Testis (tissue), 3 donors: Measurements from ENCODE around the gene PNPLA2. TPM values are rescaled to one million over a fixed set of nuclear protein-coding genes. Genes with fewer than 3 reads are reported as not detected.
A peak's percentile ranks its signal among the peaks of the same experiment; 100 is the strongest.

ENCODE experiments used
- DNase-seq: peaks from one replicate; pipeline ENCODE4 v3.0.0-alpha.2; 2019
- H3K27ac ChIP-seq, 2 donors: fragments of 200-600 bp; sonication (generic); one replicate each; pipeline ENCODE4 v1.5.1; 2019
- H3K27me3 ChIP-seq: fragments of 200-600 bp; sonication (generic); one replicate; pipeline ENCODE4 v1.5.1; 2019
- H3K36me3 ChIP-seq: fragments of 200-600 bp; sonication (generic); one replicate; pipeline ENCODE4 v1.5.1; 2017; ENCODE audit warnings: low read depth; ENCODE audit errors: missing control alignments
- H3K4me1 ChIP-seq: fragments of 200-600 bp; sonication (generic); one replicate; pipeline ENCODE4 v1.5.1; 2019
- H3K4me3 ChIP-seq, 2 donors: fragments of 200-600 bp; sonication (generic); one replicate each; pipeline ENCODE4 v1.5.1; 2017 to 2019
- H3K9me3 ChIP-seq: fragments of 200-600 bp; sonication (generic); one replicate; pipeline ENCODE4 v1.5.1; 2017
- CTCF ChIP-seq, 3 experiments: fragments of 450-650 bp in 2 of 3; fragments of 200-600 bp in 1 of 3; sonication (generic) in 1 of 3; IDR thresholded peaks; one replicate each; pipeline ENCODE4 v1.5.1; 2016 to 2019; ENCODE audit warnings: antibody characterized with exemption in 3 of 3, mild to moderate bottlenecking in 2 of 3, moderate library complexity in 1 of 3
- POLR2A ChIP-seq: fragments of 450-650 bp; IDR thresholded peaks from one replicate; pipeline ENCODE4 v1.6.1; 2017; ENCODE audit warnings: antibody characterized with exemption, mild to moderate bottlenecking, moderate library complexity
- WGBS, 2 donors: methylation state at CpG; one replicate each; pipeline ENCODE4 v1.1.5; 2018; 5-methylcytosine and 5-hydroxymethylcytosine counted together
- intact Hi-C: fragments of 100-400 bp; cut with DNase I; formaldehyde crosslinking; loops from one replicate; pipeline ENCODE4 v1.15.1; 2023; ENCODE audit warnings: low total_unique reads
- polyA plus RNA-seq: library from polyadenylated mRNA; stranded (reverse); fragments of 350-450 nt; fragmentation: Illumina TruSeq; extraction: RNeasy Lipid Tissue Mini Kit (QIAGEN cat#74804); gene quantifications from one replicate; pipeline ENCODE4 v1.2.3, GENCODE V29; 2014; ENCODE audit warnings: low read depth, low replicate concordance; ENCODE audit not compliant: insufficient read depth
- total RNA-seq, 2 donors: library from RNA; depleted of rRNA; stranded (reverse); fragments of >200 nt; gene quantifications; one replicate each; pipeline ENCODE4 v1.2.3, GENCODE V29; 2016

PNPLA2 gene
- total and polyA plus RNA-seq, 3 donors from 2014 or later: 86.7 to 108 (median 96.7) TPM

- Histone ChIP-seq H3K36me3 (no peaks in the 10 kb centered on the region), H3K27me3 (no peaks in the 10 kb centered on the region), H3K4me1 (peaks cover 19% of the 10 kb centered on the region), H3K27ac (no peak overlapping the region), H3K4me3 (no peak overlapping the region), H3K9me3 (no peaks in the 10 kb centered on the region)
- TF ChIP-seq CTCF (IDR thresholded peaks at IDR 0.05): no peak
- TF ChIP-seq POLR2A: no peak
- DNase-seq: no peak
- intact Hi-C loops: no loop called here
- WGBS, 2 donors: 92 to 93% methylated on average over 18 to 28 of the region's 28 CpGs
These were observed 15.8 kb upstream of the PNPLA2 start for GRCh38 chr11:802693-803466.

GRCh38 chr11:803467-803742 lies 15.3 kb upstream of the PNPLA2 start:
- WGBS, 2 donors: 87 to 90% methylated on average over 7 to 8 of the region's 8 CpGs
- H3K4me3 ChIP-seq: no peak overlapping the region
- peaks cover 19% of the 10 kb centered on the region for H3K4me1 ChIP-seq

GRCh38 chr11:803770-804598 lies 14.7 kb upstream of the PNPLA2 start:
- no peak for TF ChIP-seq CTCF (IDR thresholded peaks at IDR 0.05)
- no peak for TF ChIP-seq POLR2A
- WGBS, 2 donors: 58 to 88% methylated on average over 6 to 25 of the region's 26 CpGs
- no peak overlapping the region for H3K27ac ChIP-seq
- no peak for DNase-seq
- intact Hi-C loops: no loop called here
- no peaks in the 10 kb centered on the region for H3K36me3 ChIP-seq
- H3K4me3 ChIP-seq: peak overlapping the region in 1 of 2 donors; percentile 67
- peaks cover 21% of the 10 kb centered on the region for H3K4me1 ChIP-seq
- no peaks in the 10 kb centered on the region for H3K9me3 ChIP-seq
- no peaks in the 10 kb centered on the region for H3K27me3 ChIP-seq

More at GRCh38 chr11:803467-803742, 15.3 kb upstream of the PNPLA2 start:
- no peak for TF ChIP-seq CTCF (IDR thresholded peaks at IDR 0.05)
- no peak for TF ChIP-seq POLR2A
- Histone ChIP-seq H3K27ac (no peak overlapping the region), H3K9me3 (no peaks in the 10 kb centered on the region), H3K27me3 (no peaks in the 10 kb centered on the region), H3K36me3 (no peaks in the 10 kb centered on the region)
- intact Hi-C loops: no loop called here
- DNase-seq: no peak

GRCh38 chr11:804599-804964 lies 14.1 kb upstream of the PNPLA2 start:
- no peaks in the 10 kb centered on the region for H3K36me3 ChIP-seq
- peak overlapping the region; percentile 48 to 67 for H3K4me3 ChIP-seq
- H3K4me1 ChIP-seq: peaks cover 21% of the 10 kb centered on the region
- no peak for TF ChIP-seq CTCF (IDR thresholded peaks at IDR 0.05)
- no peak for TF ChIP-seq POLR2A
- DNase-seq: no peak
- no peaks in the 10 kb centered on the region for H3K9me3 ChIP-seq
- no peaks in the 10 kb centered on the region for H3K27me3 ChIP-seq
- intact Hi-C loops: no loop called here
- peak overlapping the region; percentile 60 to 81 for H3K27ac ChIP-seq
- 4% methylated on average over 14 of the region's 18 CpGs; no CpG with 5 or more reads in 1 of the 2 donors for WGBS, 2 donors
